ENCODE measurements around the gene RPL7A.

GRCh38 chr9:133397370-133397769, 49.4 kb downstream of the RPL7A start:
- TF ChIP-seq, protein P1, sequence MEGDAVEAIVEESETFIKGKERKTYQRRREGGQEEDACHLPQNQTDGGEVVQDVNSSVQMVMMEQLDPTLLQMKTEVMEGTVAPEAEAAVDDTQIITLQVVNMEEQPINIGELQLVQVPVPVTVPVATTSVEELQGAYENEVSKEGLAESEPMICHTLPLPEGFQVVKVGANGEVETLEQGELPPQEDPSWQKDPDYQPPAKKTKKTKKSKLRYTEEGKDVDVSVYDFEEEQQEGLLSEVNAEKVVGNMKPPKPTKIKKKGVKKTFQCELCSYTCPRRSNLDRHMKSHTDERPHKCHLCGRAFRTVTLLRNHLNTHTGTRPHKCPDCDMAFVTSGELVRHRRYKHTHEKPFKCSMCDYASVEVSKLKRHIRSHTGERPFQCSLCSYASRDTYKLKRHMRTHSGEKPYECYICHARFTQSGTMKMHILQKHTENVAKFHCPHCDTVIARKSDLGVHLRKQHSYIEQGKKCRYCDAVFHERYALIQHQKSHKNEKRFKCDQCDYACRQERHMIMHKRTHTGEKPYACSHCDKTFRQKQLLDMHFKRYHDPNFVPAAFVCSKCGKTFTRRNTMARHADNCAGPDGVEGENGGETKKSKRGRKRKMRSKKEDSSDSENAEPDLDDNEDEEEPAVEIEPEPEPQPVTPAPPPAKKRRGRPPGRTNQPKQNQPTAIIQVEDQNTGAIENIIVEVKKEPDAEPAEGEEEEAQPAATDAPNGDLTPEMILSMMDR (IDR thresholded peaks at IDR 0.05; ENCODE audit: low read depth, low read length), result no peak
- no peak for TF ChIP-seq POLR2A (IDR thresholded peaks at IDR 0.05; ENCODE audit: extremely low read depth, insufficient read length)
